ENCODE data around the gene AGBL4.

Gene AGBL4

GRCh38 chr1:48673332-48674105 is 1350.2 kb downstream of the AGBL4 start:
- H3K27ac ChIP-seq, result no peak overlapping the region
- TF ChIP-seq CTCF (IDR thresholded peaks at IDR 0.05) (peak; percentile 48), ZFX (IDR thresholded peaks at IDR 0.05; ENCODE audit: borderline replicate concordance) (no peak)

- no peak for TF ChIP-seq CTCF (IDR thresholded peaks at IDR 0.05)
- TF ChIP-seq ZFX (IDR thresholded peaks at IDR 0.05; ENCODE audit: borderline replicate concordance), result no peak
- no peak overlapping the region for H3K27ac ChIP-seq
Observed at GRCh38 chr1:48671578-48671977, 1352.2 kb downstream of the AGBL4 start.

- no peak overlapping the region for H3K27ac ChIP-seq
- TF ChIP-seq CTCF (IDR thresholded peaks at IDR 0.05) (no peak), ZFX (IDR thresholded peaks at IDR 0.05; ENCODE audit: borderline replicate concordance) (no peak)
Observed at GRCh38 chr1:48670234-48671020, 1353.3 kb downstream of the AGBL4 start.

GRCh38 chr1:48668339-48668738 is 1355.4 kb downstream of the AGBL4 start:
- no peak overlapping the region for H3K27ac ChIP-seq
- TF ChIP-seq ZFX (IDR thresholded peaks at IDR 0.05; ENCODE audit: borderline replicate concordance) (no peak), CTCF (IDR thresholded peaks at IDR 0.05) (no peak)

- TF ChIP-seq ZFX (IDR thresholded peaks at IDR 0.05; ENCODE audit: borderline replicate concordance) (no peak), CTCF (IDR thresholded peaks at IDR 0.05) (no peak)
- H3K27ac ChIP-seq, result no peak overlapping the region
Observed at GRCh38 chr1:48667782-48668181, 1356.0 kb downstream of the AGBL4 start.

GRCh38 chr1:48665708-48666407 is 1357.9 kb downstream of the AGBL4 start:
- TF ChIP-seq ZFX (IDR thresholded peaks at IDR 0.05; ENCODE audit: borderline replicate concordance), result no peak
- TF ChIP-seq CTCF (IDR thresholded peaks at IDR 0.05), result no peak
- no peak overlapping the region for H3K27ac ChIP-seq

Measured in 22Rv1 (cell line).